DOHH2 (cell line): Measurements from ENCODE around the gene SCO1.

Experiments used
- EZH2phosphoT487 ChIP-seq: fragments of 200-600 bp; sonication (generic); IDR thresholded peaks from 2 replicates; pipeline ENCODE4 v1.6.1; 2017; ENCODE audit warnings: borderline replicate concordance, mild to moderate bottlenecking, antibody characterized with exemption, low read length, moderate library complexity, mixed read lengths
- TF ChIP-seq, protein P1 (sequence below): fragments of 200-600 bp; sonication (generic); IDR thresholded peaks from one replicate; pipeline ENCODE4 v1.5.1; 2014; ENCODE audit warnings: antibody characterized with exemption, mild to moderate bottlenecking, low read depth, low read length; ENCODE audit not compliant: poor library complexity, severe bottlenecking

- TF ChIP-seq, protein P1, sequence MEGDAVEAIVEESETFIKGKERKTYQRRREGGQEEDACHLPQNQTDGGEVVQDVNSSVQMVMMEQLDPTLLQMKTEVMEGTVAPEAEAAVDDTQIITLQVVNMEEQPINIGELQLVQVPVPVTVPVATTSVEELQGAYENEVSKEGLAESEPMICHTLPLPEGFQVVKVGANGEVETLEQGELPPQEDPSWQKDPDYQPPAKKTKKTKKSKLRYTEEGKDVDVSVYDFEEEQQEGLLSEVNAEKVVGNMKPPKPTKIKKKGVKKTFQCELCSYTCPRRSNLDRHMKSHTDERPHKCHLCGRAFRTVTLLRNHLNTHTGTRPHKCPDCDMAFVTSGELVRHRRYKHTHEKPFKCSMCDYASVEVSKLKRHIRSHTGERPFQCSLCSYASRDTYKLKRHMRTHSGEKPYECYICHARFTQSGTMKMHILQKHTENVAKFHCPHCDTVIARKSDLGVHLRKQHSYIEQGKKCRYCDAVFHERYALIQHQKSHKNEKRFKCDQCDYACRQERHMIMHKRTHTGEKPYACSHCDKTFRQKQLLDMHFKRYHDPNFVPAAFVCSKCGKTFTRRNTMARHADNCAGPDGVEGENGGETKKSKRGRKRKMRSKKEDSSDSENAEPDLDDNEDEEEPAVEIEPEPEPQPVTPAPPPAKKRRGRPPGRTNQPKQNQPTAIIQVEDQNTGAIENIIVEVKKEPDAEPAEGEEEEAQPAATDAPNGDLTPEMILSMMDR: no peak
- TF ChIP-seq EZH2phosphoT487: no peak
These were observed 24.0 kb downstream of the SCO1 start for GRCh38 chr17:10673312-10673711.
